GM18868 (cell line): Measurements from ENCODE around the gene ZFAND3.
"Not testable (repeated sequence)": the region's sequence is repeated elsewhere in the genome, so short reads cannot be mapped to it uniquely, and the experiment has no call there.

Source experiments
- ATAC-seq: cut with Tn5 transposase; IDR thresholded peaks from one replicate; pipeline ENCODE4 v1.9.1; 2021; ENCODE audit warnings: mild to moderate bottlenecking, moderate library complexity; ENCODE audit not compliant: unreplicated experiment

The ZFAND3 gene

DNA sequence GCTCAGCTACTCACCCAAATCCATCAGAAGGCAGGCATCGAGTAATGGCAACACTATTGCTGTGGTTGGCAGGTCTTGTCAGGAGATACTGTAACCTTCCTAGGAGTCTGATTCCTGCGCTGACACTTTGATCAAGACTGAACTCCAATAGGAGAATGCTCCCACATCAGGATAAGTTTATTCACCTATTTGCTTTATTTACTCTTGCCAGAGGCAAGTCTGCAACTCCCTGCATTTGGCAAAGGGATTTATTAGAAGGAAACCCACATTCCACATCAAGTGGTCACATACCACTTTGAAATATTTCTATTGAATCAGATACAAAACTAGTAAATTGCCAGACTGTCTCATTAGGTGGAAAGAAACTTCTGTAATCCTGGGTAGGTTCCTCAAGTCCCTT is 43.5 kb downstream of the ZFAND3 start:
- ATAC-seq: no peak

DNA sequence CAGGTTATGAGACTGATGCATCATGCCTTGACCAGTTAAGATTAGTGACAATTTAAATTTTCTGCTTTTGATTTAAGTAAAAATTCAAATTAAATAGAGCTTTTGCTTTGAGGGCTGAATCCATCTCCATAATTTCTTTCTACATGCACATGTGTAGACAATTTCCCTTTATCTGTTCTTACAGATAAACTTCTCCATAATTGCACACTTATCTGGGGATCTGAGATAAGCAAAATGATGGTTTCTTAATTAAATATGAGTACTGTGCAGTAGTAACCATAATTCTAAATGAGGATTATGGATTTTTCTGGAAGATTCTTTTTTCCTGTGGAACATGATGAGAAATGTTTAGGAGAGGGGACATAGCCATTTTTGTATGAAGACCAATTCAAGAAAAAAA is 44.7 kb downstream of the ZFAND3 start:
- ATAC-seq: no peak

- no peak for ATAC-seq
Measured at GRCh38 chr6:37865504-37865903, 46.0 kb downstream of the ZFAND3 start.

GRCh38 chr6:37866590-37867507 is 47.3 kb downstream of the ZFAND3 start:
- no peak for ATAC-seq

DNA sequence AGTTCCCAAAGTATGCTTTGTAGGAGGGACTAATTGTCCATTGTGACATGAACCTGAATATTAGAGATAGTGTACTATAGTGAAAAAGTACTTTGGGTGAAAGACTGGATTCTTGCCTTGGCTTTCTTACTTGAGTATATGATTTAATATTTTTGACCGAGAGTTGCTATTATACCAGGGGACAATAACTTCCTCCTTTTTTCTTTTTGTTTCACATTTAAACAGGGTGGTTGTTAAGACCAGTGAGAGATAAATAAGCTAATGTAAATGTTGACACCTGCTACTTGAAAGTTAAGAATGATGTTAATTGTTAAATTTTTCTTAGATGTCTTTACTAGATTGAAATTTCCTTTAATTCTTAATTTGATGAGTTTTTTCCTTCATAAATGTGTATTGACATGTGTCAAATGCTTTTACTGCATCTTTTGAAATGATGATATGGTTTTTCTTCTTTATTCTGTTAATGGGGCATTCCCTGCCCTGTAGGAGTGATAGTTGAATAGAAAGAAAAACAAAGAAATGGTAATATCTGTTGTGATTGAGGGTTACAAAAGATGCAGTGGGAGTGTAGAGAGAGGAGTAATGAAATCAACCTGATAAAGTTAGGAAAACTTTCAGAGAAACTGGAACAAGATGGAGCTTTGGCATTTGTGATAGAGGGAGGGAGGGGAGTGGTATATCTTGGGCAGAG is 48.4 kb downstream of the ZFAND3 start:
- no peak for ATAC-seq

DNA sequence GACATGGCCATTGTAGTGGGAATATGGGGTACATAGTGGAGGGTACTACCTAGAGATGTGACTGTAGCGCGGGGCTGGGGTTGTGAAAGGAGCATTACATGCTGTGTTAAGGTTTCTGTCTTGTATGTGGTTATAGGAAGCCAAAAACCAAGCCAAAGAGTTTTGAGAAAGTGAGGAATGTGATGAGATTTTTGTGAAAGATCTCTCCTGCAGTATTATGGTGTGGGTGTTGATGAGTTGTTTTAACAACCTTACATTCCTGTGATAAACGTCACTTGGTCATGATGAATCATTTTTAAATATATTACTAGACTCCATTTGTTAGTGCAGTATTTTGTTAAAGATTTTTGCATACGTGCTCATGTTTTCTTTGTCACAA is 48.9 kb downstream of the ZFAND3 start:
- no peak for ATAC-seq

DNA sequence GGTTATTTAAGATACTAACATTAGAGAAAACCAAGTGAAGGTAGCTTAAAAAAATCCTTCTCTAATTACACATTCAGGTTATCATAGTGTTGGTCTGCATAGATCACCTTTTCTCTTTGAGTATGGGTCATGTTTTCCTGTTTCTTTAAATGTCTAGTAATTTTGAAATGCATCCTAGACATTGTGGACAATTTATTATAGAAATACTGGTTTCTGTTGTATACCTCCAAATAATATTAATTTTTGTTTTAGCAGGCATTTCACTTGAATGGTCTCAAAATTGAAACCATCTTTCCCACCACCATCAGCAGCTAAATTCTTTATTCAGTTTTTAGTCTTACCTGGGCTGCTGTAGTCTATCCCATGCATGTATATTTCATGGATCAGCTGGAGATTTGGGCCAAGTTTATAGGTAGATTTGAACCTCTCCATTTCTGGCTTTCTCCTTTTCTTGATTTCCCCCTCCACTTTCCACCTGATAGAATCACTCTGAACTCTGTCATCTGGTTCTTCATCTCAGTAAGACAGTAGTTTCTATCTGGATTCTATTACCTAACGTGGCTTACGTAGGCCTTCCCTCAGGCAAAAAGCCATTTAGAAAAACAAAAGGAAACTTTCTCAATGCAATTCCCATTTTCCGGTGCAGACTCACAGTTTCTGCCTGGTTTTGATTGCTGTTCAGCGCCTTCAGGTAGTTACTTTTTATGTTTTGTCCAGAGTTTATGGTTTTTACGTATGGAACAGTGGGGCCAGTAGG is 52.3 kb downstream of the ZFAND3 start:
- ATAC-seq: no peak

DNA sequence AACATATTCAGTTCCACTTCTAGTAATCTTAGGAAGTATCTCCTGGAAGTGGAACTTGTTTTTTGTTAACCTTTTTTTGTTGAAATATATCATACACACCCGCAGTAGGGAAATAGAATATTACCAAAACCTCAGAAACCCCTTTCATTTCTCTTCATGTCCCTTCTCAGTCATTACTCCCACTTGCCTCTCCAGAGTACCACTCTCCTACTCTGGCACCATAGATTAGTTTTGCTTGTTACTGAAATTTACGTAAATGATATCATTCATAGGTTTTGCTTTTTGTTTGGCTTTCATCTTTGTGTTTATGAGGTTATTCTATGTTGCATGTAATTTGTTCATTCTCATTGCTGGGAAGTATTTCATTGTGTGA is 52.8 kb downstream of the ZFAND3 start:
- ATAC-seq: no peak

DNA sequence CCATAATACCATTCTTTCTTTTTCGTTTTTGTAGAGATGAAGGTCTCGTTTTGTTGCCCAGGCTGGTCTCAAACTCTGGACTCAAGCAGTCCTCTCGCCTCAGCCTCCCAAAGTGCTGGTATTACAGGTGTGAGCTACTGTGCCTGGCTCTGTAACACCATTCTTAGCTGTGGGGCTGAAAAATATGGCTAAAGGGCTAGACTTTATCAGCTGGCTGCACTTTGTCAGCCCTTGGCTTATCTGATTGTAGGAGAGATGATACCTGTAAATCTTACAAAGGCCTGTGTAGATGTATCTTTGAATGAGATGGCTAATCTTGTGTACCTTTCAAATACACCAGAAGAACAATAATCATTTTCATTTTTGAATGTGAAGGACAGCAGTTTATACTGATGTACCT is 55.2 kb downstream of the ZFAND3 start:
- no peak for ATAC-seq

GRCh38 chr6:37875561-37876309 is 56.2 kb downstream of the ZFAND3 start:
- no peak for ATAC-seq

GRCh38 chr6:37876843-37877242 is 57.3 kb downstream of the ZFAND3 start:
- ATAC-seq: no peak

DNA sequence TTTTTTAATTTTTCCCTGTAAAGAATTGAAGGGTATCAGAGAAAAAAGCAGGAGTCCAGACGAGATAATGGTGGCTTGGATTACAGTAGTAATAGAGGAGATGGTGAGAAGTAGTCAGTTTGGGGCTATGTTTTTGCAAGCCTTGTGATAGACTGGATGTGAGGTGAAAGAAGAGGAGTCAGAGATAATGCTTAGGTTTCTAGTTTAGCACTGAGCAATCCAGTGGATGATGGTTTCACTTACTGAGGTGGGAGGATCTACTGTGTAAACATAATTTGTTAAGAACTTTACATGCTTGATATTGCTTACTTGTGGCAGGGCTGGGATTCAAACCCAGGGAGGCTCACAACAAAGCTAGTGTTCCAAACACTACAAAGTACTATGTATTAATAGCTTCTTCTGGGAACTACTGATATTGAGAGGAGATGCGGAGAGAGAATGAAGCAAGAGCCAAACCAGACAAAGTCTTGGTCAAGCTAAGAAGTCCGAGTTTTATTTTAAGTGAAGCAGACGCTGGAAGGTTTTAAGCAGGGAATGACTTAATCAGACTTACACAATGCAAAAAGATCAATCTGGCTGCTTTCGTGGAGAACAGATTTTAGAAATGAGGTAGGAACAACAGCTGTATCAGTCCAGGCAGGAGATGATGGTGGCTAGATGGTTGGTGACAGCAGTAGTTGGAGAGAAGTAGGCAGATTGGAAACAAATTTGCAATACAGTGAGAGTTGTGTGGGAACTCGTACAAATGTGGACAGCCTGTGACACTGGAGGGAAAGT is 58.0 kb downstream of the ZFAND3 start:
- no peak for ATAC-seq

GRCh38 chr6:37878150-37878710 is 58.7 kb downstream of the ZFAND3 start:
- ATAC-seq: no peak

- not testable (repeated sequence) for ATAC-seq
Measured at GRCh38 chr6:37880602-37881001, 61.1 kb downstream of the ZFAND3 start.

DNA sequence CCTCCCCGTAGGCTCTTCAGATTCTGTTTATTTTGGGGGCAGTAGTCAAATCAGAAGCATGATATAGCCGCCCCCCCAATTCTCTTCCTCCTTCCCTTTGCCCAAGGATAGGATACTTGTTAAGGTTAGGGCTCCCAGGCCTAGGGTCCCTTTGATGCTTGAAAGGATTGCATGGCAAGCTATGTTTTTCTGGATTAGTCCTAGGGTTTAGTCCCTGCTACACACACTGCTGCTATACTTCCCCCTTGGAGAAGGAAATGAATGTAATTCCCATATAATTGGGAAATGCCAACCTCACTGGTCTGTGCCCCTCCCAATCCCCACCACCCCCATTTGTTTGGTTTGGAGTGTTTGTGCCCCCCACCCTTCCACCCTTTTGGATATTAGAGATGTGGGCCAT is 62.8 kb downstream of the ZFAND3 start:
- ATAC-seq: no peak

GRCh38 chr6:37882724-37883413 is 63.3 kb downstream of the ZFAND3 start:
- ATAC-seq: no peak

- ATAC-seq: no peak
Measured at GRCh38 chr6:37884548-37884947, 65.0 kb downstream of the ZFAND3 start.

GRCh38 chr6:37889051-37889450 is 69.5 kb downstream of the ZFAND3 start:
- no peak for ATAC-seq

DNA sequence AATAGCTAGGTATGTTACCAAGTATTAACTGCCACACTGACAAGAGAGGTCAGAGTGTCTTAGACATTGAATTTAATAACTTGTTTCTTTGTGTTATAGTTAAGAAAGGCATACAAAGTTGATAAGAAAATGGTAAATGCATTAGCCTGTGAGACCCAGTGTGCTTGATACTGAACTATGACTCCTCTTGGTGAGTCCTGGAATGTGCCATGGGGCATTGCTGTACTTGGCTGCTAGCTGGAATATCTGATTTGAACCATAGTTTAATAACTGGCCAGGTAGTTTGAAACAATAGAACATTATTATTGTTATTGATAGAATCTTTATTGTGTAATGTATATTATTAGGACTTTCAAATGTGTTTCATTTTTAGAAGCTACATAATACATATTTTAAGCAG is 70.0 kb downstream of the ZFAND3 start:
- no peak for ATAC-seq
